Measurements from ENCODE around the gene NFATC1.

Gene NFATC1

DNA sequence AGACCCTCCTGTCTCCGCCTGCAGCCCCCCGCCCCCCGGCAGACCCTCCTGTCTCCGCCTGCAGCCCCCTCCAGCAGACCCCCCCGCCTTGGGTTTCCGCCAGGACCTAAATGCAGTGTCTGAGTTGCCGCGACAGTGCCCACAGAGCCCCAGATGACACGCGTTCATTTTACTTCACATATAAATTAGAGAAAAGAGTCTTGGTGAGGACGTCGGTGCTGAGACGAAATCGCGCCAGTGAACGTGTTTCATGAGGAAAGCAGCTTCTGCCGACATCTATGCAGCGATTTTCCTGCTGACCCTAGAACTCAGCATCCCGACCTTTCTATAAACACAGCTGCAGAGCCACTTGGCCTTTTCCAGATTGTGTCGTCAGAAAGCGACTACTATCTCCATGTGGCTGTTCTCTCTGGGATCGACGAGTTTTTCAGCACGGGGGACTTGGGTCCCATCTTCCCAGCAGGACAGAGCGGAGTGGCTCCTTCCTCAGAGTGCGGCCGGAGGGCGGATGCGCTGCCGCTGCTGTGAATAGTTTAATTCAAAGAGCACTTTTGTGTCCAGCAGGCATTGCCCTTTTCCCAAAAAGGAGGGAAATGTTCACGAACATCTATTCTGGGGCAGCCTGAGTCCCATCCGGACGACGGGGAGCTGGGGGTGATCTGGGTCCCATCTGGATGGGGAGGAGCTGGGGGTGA, 136.7 kb downstream of the NFATC1 start:
- no peak for DNase-seq (ENCODE audit: low read depth in 1 of 2, low spot score in 1 of 2)

GRCh38 chr18:79533146-79533545, 137.4 kb downstream of the NFATC1 start:
- no peak for DNase-seq (ENCODE audit: low read depth in 1 of 2, low spot score in 1 of 2)

GRCh38 chr18:79533591-79533990, 137.9 kb downstream of the NFATC1 start:
- no peak for DNase-seq (ENCODE audit: low read depth in 1 of 2, low spot score in 1 of 2)

DNA sequence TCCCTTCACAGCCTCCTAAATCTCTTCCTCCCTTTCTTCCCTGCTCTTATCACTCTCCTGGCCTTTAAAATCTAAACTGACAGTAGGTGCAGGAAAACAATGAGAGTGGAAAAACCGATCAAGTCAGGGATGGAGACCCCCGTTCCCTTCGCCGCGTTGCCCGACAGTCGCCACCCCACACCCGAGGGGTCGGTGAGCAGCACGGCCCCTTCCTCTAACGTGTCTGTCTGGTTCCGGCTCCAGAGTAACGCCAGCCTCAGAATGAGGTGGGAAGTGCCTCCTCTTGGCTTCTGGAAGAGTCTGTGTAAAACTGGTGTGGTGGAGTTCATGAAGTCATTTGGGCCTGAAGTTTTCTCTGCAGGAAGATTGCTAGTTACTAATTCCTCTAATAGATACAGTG, 138.6 kb downstream of the NFATC1 start:
- DNase-seq (ENCODE audit: low read depth in 1 of 2, low spot score in 1 of 2): no peak

DNA sequence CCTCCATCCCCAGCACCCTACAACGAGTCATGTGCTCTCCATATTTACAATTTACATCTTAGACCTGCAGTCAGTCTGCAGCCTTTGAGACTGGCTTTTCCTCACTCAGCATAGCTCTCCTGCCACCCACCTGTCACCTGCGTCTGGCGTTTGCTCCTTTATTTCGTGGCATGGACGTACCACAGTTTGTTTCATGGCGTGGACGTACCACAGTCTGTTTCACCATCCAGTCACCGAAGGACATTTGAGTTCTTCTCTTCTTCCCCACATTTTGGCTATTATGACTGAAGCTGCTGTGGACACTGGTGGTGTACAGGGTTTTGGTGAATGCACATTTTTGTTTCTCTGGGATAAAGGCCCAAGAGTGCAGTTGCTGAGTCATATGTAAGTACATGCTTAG, 142.0 kb downstream of the NFATC1 start:
- DNase-seq (ENCODE audit: low read depth in 1 of 2, low spot score in 1 of 2): no peak

DNA sequence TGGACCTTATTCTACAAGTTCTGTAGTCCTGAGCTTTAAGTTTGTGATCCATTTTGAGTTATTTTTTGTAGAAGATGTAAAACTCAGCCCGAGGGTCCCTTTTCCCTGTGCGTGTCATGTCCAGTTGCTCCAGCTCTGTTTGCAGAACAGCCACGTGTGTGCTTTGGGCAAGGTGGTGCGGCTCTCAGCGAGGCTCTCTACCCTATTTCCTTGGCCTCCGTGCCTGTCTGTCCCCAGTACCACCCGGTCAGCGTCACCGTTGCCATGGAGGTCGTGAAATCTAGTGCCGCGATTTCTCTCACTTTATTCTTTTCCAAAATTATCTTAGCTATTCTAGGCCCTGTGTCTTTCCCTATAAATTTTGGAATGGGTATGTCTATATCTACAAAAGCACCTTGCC, 142.9 kb downstream of the NFATC1 start:
- DNase-seq (ENCODE audit: low read depth in 1 of 2, low spot score in 1 of 2): no peak

GRCh38 chr18:79540161-79540903, 144.6 kb downstream of the NFATC1 start:
- no peak for DNase-seq (ENCODE audit: low read depth in 1 of 2, low spot score in 1 of 2)

- no peak for DNase-seq (ENCODE audit: low read depth in 1 of 2, low spot score in 1 of 2)
Observed at GRCh38 chr18:79540904-79541282, 145.2 kb downstream of the NFATC1 start.

DNA sequence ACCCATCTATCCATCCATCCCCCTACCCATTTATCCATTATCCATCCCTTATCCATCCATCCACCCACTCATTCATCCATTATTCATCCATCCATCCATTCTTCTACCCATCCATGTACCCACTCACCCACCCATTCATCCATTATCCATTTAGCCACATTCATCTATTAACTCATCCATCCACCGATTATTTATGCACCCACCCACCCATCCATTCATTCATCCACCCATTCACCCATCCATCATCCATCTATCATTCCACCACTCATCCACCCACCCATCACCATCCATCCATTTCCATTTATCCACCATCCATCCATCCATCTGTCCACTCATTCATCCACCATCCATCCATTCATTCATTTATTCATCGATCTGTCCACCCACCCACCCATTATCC, 146.5 kb downstream of the NFATC1 start:
- no peak for DNase-seq (ENCODE audit: low read depth in 1 of 2, low spot score in 1 of 2)

GRCh38 chr18:79542876-79543750, 147.4 kb downstream of the NFATC1 start:
- no peak for DNase-seq (ENCODE audit: low read depth in 1 of 2, low spot score in 1 of 2)

DNA sequence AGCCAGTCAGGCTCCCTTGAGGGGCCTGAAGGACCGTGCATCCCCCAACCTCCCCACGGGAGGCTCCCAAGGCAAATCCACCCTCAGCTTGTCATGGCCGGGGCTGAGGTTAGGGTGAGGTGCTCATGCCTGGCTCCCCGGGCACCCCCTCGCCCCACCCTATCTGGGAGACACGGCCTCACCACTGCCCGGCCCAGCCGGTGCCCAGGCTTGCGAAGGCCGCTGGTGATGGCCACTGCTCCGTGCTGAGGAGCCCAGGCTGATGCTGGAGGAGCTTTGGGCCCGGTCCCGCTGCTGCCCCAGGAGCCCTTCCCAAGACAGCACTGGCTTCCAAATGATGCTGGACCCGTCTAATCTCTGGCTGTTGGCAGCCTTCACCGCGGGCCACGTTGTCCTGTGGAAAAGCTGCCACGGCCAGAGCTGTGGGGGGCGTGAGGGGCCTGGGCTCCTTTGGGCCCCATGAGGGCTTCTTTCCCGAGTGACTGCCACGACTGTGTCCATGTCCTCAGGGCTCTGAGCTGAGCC, 148.2 kb downstream of the NFATC1 start:
- DNase-seq (ENCODE audit: low read depth in 1 of 2, low spot score in 1 of 2): no peak

DNA sequence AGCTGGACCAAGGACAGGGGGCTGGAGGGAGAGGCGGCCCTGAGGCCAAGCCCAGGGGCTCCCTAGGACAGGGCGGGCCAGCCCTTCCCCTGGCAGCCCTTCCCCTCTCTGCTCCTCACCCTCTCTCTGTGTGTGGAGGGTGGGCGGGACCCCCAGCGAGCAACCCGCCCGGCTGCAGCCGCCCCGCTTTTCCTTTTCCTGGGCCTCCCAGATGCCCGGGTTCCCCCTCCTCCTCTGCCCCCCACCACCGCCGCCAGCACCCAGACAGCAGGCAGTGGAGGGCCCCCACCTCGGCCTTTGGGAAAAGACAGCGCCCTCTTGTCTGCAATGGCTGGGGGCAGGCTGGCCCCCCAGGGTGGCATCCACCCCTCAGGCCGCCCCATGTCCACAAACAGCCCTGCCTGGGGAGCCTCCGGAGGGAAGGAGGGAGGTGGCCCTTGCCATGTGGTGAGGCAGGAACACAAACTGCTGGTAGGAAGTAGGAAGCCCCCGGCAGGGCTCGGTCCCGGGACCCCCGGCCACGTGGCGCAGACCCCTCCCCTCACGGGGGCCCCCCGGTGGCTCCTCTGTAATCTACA, 148.7 kb downstream of the NFATC1 start:
- no peak for DNase-seq (ENCODE audit: low read depth in 1 of 2, low spot score in 1 of 2)

DNA sequence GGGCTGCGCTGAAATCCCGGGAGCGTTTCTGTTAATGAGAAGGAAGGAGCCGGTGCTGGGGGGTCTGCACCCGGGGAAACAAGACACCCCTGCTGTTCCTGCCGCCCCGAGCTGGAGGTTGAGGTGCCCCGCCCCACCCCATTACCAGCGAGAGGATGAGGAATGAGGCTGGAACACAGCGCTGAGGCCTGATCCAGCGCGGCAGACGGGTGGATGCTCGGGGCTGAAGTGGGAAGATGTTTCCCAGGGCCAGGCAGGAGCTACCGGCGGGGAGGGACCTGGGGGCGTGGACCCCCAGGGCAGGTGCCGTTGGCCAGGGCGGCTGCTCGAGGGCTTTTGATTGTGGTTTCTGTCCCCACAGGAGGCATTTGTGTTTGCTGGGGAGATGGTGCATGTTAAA, 149.5 kb downstream of the NFATC1 start:
- DNase-seq (ENCODE audit: low read depth in 1 of 2, low spot score in 1 of 2): no peak

DNA sequence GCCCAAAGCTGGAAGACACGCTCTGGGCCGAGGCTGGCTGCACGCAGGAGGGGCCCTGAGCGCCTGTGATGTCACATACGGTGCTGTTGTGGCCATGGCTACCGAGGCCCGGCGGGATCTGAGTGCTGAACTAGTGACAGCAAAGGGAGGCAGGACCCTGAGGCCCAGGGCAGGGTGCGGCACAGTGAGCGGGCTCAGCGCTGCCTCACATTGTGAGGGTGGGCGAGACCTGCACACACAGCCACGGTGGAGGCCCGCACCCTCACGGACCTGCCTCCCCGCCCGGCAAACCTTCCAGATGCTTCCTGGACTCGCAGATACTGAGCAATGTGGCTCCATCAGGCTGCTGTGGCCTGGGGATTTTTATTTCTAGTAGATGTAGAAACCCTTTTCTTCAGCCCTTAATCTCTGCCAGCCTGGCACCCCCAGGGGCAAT, 150.0 kb downstream of the NFATC1 start:
- DNase-seq (ENCODE audit: low read depth in 1 of 2, low spot score in 1 of 2): no peak

- DNase-seq (ENCODE audit: low read depth in 1 of 2, low spot score in 1 of 2): no peak
Observed at GRCh38 chr18:79546781-79547272, 151.1 kb downstream of the NFATC1 start.

- no peak for DNase-seq (ENCODE audit: low read depth in 1 of 2, low spot score in 1 of 2)
Observed at GRCh38 chr18:79547413-79548076, 151.8 kb downstream of the NFATC1 start.

- DNase-seq (ENCODE audit: low read depth in 1 of 2, low spot score in 1 of 2): no peak
Observed at GRCh38 chr18:79548077-79548450, 152.3 kb downstream of the NFATC1 start.

- no peak for DNase-seq (ENCODE audit: low read depth in 1 of 2, low spot score in 1 of 2)
Observed at GRCh38 chr18:79548621-79548985, 152.9 kb downstream of the NFATC1 start.

DNA sequence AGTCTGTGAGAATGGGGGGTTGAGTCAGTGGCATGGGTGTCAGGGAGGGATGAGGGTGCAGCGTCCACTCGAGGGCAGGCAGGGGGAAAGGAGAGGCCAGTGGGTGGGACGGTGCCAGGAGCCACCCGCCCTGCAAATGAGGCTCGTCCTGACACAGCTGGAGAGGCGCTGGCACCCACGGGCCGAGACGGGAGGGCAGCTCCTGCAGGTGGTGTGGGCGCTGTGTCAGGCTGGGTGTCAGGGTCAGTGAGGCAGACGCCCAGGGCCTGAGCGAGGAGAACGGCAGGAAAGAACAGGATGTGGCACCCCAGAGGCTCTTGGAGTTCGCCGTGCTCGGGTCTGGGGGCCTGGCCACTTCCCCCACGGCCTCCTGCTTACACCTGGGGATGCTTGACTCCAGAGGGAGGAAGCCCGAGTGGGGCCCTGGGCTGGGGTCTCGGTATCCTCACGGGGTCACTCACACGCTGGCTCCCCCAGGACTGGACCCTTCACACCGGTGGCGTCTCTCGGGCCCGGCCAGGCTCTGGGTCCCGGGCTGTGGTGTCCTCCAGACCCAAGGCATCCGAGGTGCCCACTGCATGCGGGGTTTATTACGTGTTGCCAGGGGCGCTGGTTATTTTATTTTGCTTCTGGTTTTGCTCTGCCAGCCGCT, 153.4 kb downstream of the NFATC1 start:
- DNase-seq (ENCODE audit: low read depth in 1 of 2, low spot score in 1 of 2): no peak

GRCh38 chr18:79549638-79550000, 153.9 kb downstream of the NFATC1 start:
- DNase-seq (ENCODE audit: low read depth in 1 of 2, low spot score in 1 of 2): no peak

Measured in activated T-helper 1 cell treated with anti-CD3 and anti-CD28 coated beads, Interleukin-2, amount 50 U/mL, for 16 hours (primary cell).